ENCODE data around the gene PRKCD. TPM values are rescaled to one million over a fixed set of nuclear protein-coding genes. Genes with fewer than 3 reads are reported as not detected.

Gene PRKCD
- total RNA-seq, 2 donors from 2014 or later: 11.1 to 14.8 TPM

GRCh38 chr3:53202331-53203015, 41.5 kb downstream of the PRKCD start:
- DNase-seq (ENCODE audit: low spot score): no peak

GRCh38 chr3:53211706-53212702, 51.0 kb downstream of the PRKCD start:
- Histone ChIP-seq H3K9me3 (peaks cover 0 to 16% of the 10 kb centered on the region in 2 donors), H3K4me1 (no peaks in the 10 kb centered on the region), H3K36me3 (no peaks in the 10 kb centered on the region), H3K27ac (no peak overlapping the region), H3K4me3 (no peak overlapping the region), H3K27me3 (no peaks in the 10 kb centered on the region)
- TF ChIP-seq, protein P1, sequence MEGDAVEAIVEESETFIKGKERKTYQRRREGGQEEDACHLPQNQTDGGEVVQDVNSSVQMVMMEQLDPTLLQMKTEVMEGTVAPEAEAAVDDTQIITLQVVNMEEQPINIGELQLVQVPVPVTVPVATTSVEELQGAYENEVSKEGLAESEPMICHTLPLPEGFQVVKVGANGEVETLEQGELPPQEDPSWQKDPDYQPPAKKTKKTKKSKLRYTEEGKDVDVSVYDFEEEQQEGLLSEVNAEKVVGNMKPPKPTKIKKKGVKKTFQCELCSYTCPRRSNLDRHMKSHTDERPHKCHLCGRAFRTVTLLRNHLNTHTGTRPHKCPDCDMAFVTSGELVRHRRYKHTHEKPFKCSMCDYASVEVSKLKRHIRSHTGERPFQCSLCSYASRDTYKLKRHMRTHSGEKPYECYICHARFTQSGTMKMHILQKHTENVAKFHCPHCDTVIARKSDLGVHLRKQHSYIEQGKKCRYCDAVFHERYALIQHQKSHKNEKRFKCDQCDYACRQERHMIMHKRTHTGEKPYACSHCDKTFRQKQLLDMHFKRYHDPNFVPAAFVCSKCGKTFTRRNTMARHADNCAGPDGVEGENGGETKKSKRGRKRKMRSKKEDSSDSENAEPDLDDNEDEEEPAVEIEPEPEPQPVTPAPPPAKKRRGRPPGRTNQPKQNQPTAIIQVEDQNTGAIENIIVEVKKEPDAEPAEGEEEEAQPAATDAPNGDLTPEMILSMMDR (IDR thresholded peaks at IDR 0.05): no peak
- DNase-seq (ENCODE audit: low spot score): no peak

More at GRCh38 chr3:53202331-53203015, 41.5 kb downstream of the PRKCD start:
- Histone ChIP-seq H3K36me3 (no peaks in the 10 kb centered on the region), H3K27me3 (no peaks in the 10 kb centered on the region), H3K9me3 (no peaks in the 10 kb centered on the region), H3K4me1 (no peaks in the 10 kb centered on the region), H3K27ac (no peak overlapping the region), H3K4me3 (no peak overlapping the region)
- TF ChIP-seq, protein P1 (IDR thresholded peaks at IDR 0.05): no peak

- H3K36me3 ChIP-seq: no peaks in the 10 kb centered on the region
- no peak overlapping the region for H3K27ac ChIP-seq
- TF ChIP-seq, protein P1 (IDR thresholded peaks at IDR 0.05): no peak
- no peak for DNase-seq (ENCODE audit: low spot score)
- H3K4me3 ChIP-seq: no peak overlapping the region
- no peaks in the 10 kb centered on the region for H3K27me3 ChIP-seq
- no peaks in the 10 kb centered on the region for H3K4me1 ChIP-seq
- peaks cover 0 to 13% of the 10 kb centered on the region in 2 donors for H3K9me3 ChIP-seq
Measured at GRCh38 chr3:53213276-53213675, 52.3 kb downstream of the PRKCD start.

- no peak for DNase-seq (ENCODE audit: low spot score)
- Histone ChIP-seq H3K27ac (no peak overlapping the region), H3K4me3 (no peak overlapping the region), H3K27me3 (no peaks in the 10 kb centered on the region), H3K9me3 (no peaks in the 10 kb centered on the region), H3K4me1 (no peaks in the 10 kb centered on the region), H3K36me3 (no peaks in the 10 kb centered on the region)
- TF ChIP-seq, protein P1 (IDR thresholded peaks at IDR 0.05): no peak
Measured at GRCh38 chr3:53215816-53216215, 54.8 kb downstream of the PRKCD start.

GRCh38 chr3:53216723-53217122, 55.7 kb downstream of the PRKCD start:
- H3K27me3 ChIP-seq: no peaks in the 10 kb centered on the region
- TF ChIP-seq, protein P1 (IDR thresholded peaks at IDR 0.05): no peak
- no peak overlapping the region for H3K4me3 ChIP-seq
- H3K27ac ChIP-seq: no peak overlapping the region
- DNase-seq (ENCODE audit: low spot score): no peak
- H3K9me3 ChIP-seq: no peaks in the 10 kb centered on the region
- no peaks in the 10 kb centered on the region for H3K36me3 ChIP-seq
- no peaks in the 10 kb centered on the region for H3K4me1 ChIP-seq
